Measurements from ENCODE around the gene PLK4. TPM values are rescaled to one million over a fixed set of nuclear protein-coding genes. Genes with fewer than 3 reads are reported as not detected.

The PLK4 gene
- total and polyA plus RNA-seq, 8 donors = 1.2 to 13.8 (median 2.6) TPM

- no peak overlapping the region for H3K4me3 ChIP-seq
- intact Hi-C loops (cut with DNase I; ENCODE audit: low total_unique reads) = no loop called here
- DNase-seq = no peak
- TF ChIP-seq POLR2AphosphoS5 (IDR thresholded peaks at IDR 0.05) = no peak
- TF ChIP-seq POLR2A (IDR thresholded peaks at IDR 0.05) = no peak
- TF ChIP-seq EP300 (IDR thresholded peaks at IDR 0.05) = no peak
- no peak for TF ChIP-seq CTCF (IDR thresholded peaks at IDR 0.05)
- peaks cover 0 to 8% (median 0%) of the 10 kb centered on the region in 4 donors for H3K36me3 ChIP-seq
- no peaks in the 10 kb centered on the region for H3K27me3 ChIP-seq
- no peaks in the 10 kb centered on the region for H3K4me1 ChIP-seq
- WGBS, 5 donors = 69 to 87% (median 74%) methylated on average over 5 of the region's 5 CpGs
- no peak overlapping the region for H3K27ac ChIP-seq
- H3K9me3 ChIP-seq = peaks cover 4 to 32% (median 14%) of the 10 kb centered on the region in 4 donors
Observed at GRCh38 chr4:127844601-127845116, 36.0 kb upstream of the PLK4 start.

GRCh38 chr4:127846061-127846460 lies 34.6 kb upstream of the PLK4 start:
- Histone ChIP-seq H3K9me3 (peaks cover 4 to 46% (median 27%) of the 10 kb centered on the region in 4 donors), H3K4me1 (no peaks in the 10 kb centered on the region), H3K27me3 (no peaks in the 10 kb centered on the region), H3K36me3 (peaks cover 0 to 8% (median 0%) of the 10 kb centered on the region in 4 donors), H3K4me3 (no peak overlapping the region), H3K27ac (no peak overlapping the region)
- intact Hi-C loops (cut with DNase I; ENCODE audit: low total_unique reads) = no loop called here
- no peak for TF ChIP-seq POLR2A (IDR thresholded peaks at IDR 0.05)
- TF ChIP-seq EP300 (IDR thresholded peaks at IDR 0.05) = no peak
- no peak for TF ChIP-seq POLR2AphosphoS5 (IDR thresholded peaks at IDR 0.05)
- no peak for TF ChIP-seq CTCF (IDR thresholded peaks at IDR 0.05)
- no peak for DNase-seq

GRCh38 chr4:127846765-127847164 lies 33.9 kb upstream of the PLK4 start:
- H3K36me3 ChIP-seq = peaks cover 0 to 8% (median 0%) of the 10 kb centered on the region in 4 donors
- peaks cover 4 to 51% (median 29%) of the 10 kb centered on the region in 4 donors for H3K9me3 ChIP-seq
- no peak overlapping the region for H3K27ac ChIP-seq
- H3K4me1 ChIP-seq = no peaks in the 10 kb centered on the region
- no peak overlapping the region for H3K4me3 ChIP-seq
- 94 to 100% (median 96%) methylated on average over 1 of the region's 1 CpG for WGBS, 5 donors
- no peaks in the 10 kb centered on the region for H3K27me3 ChIP-seq
- no peak for TF ChIP-seq POLR2A (IDR thresholded peaks at IDR 0.05)
- TF ChIP-seq EP300 (IDR thresholded peaks at IDR 0.05) = no peak
- DNase-seq = no peak
- intact Hi-C loops (cut with DNase I; ENCODE audit: low total_unique reads) = no loop called here

- Histone ChIP-seq H3K27me3 (no peaks in the 10 kb centered on the region), H3K36me3 (no peaks in the 10 kb centered on the region), H3K4me3 (no peak overlapping the region), H3K27ac (no peak overlapping the region), H3K4me1 (no peaks in the 10 kb centered on the region), H3K9me3 (peaks cover 4 to 75% (median 35%) of the 10 kb centered on the region in 4 donors)
- no peak for DNase-seq
- WGBS, 5 donors = 82 to 95% (median 93%) methylated on average over 1 of the region's 1 CpG
- intact Hi-C loops (cut with DNase I; ENCODE audit: low total_unique reads) = no loop called here
- TF ChIP-seq EP300 (IDR thresholded peaks at IDR 0.05) (no peak), POLR2AphosphoS5 (IDR thresholded peaks at IDR 0.05) (no peak), CTCF (IDR thresholded peaks at IDR 0.05) (no peak)
Observed at GRCh38 chr4:127849505-127850234, 31.0 kb upstream of the PLK4 start.

GRCh38 chr4:127852661-127853060 lies 28.0 kb upstream of the PLK4 start:
- Histone ChIP-seq H3K4me3 (no peak overlapping the region), H3K27me3 (no peaks in the 10 kb centered on the region), H3K4me1 (no peaks in the 10 kb centered on the region), H3K36me3 (no peaks in the 10 kb centered on the region), H3K9me3 (peaks cover 4 to 59% (median 32%) of the 10 kb centered on the region in 4 donors), H3K27ac (no peak overlapping the region)
- intact Hi-C loops (cut with DNase I; ENCODE audit: low total_unique reads) = no loop called here
- DNase-seq = no peak
- 20 to 60% (median 21%) methylated on average over 1 of the region's 1 CpG for WGBS, 5 donors
- TF ChIP-seq POLR2A (IDR thresholded peaks at IDR 0.05) (no peak), CTCF (IDR thresholded peaks at IDR 0.05) (no peak), EP300 (IDR thresholded peaks at IDR 0.05) (no peak), POLR2AphosphoS5 (IDR thresholded peaks at IDR 0.05) (no peak)

All from stomach (tissue), 9 donors.